ENCODE measurements around the gene VSTM2L.

Gene VSTM2L

GRCh38 chr20:37920679-37921322 is 17.9 kb downstream of the VSTM2L start:
- DNase-seq = no peak

GRCh38 chr20:37921341-37921929 is 18.5 kb downstream of the VSTM2L start:
- DNase-seq = no peak

GRCh38 chr20:37922016-37922415 is 19.1 kb downstream of the VSTM2L start:
- DNase-seq = peak in 1 of 5 donors; percentile 67

- no peak for DNase-seq
Measured at GRCh38 chr20:37925265-37926165, 22.6 kb downstream of the VSTM2L start.

- DNase-seq = no peak
Measured at GRCh38 chr20:37926612-37927011, 23.7 kb downstream of the VSTM2L start.

- no peak for DNase-seq
Measured at GRCh38 chr20:37927410-37928095, 24.6 kb downstream of the VSTM2L start.

GRCh38 chr20:37928996-37929682 is 26.2 kb downstream of the VSTM2L start:
- DNase-seq = no peak

- DNase-seq = no peak
Measured at GRCh38 chr20:37929683-37930014, 26.7 kb downstream of the VSTM2L start.

GRCh38 chr20:37931153-37931922 is 28.4 kb downstream of the VSTM2L start:
- no peak for DNase-seq

- no peak for DNase-seq
Measured at GRCh38 chr20:37932074-37932473, 29.1 kb downstream of the VSTM2L start.

- no peak for DNase-seq
Measured at GRCh38 chr20:37932919-37933318, 30.0 kb downstream of the VSTM2L start.

GRCh38 chr20:37933786-37934633 is 31.1 kb downstream of the VSTM2L start:
- DNase-seq = no peak

- DNase-seq = no peak
Measured at GRCh38 chr20:37934634-37935375, 31.9 kb downstream of the VSTM2L start.

GRCh38 chr20:37935435-37935834 is 32.5 kb downstream of the VSTM2L start:
- DNase-seq = no peak

- DNase-seq = no peak
Measured at GRCh38 chr20:37936041-37936440, 33.1 kb downstream of the VSTM2L start.

- DNase-seq = no peak
Measured at GRCh38 chr20:37936451-37936850, 33.5 kb downstream of the VSTM2L start.

GRCh38 chr20:37937686-37938085 is 34.8 kb downstream of the VSTM2L start:
- no peak for DNase-seq

GRCh38 chr20:37938181-37938750 is 35.3 kb downstream of the VSTM2L start:
- no peak for DNase-seq

GRCh38 chr20:37938954-37939353 is 36.0 kb downstream of the VSTM2L start:
- no peak for DNase-seq

Measured in T-helper 1 cell (primary cell).